LoVo (cell line): ENCODE measurements around the gene ENOX1.

Experiments
- DNase-seq: peaks from one replicate; pipeline ENCODE4 v3.0.0-alpha.2; 2016; ENCODE audit warnings: low spot score

Gene ENOX1

DNA sequence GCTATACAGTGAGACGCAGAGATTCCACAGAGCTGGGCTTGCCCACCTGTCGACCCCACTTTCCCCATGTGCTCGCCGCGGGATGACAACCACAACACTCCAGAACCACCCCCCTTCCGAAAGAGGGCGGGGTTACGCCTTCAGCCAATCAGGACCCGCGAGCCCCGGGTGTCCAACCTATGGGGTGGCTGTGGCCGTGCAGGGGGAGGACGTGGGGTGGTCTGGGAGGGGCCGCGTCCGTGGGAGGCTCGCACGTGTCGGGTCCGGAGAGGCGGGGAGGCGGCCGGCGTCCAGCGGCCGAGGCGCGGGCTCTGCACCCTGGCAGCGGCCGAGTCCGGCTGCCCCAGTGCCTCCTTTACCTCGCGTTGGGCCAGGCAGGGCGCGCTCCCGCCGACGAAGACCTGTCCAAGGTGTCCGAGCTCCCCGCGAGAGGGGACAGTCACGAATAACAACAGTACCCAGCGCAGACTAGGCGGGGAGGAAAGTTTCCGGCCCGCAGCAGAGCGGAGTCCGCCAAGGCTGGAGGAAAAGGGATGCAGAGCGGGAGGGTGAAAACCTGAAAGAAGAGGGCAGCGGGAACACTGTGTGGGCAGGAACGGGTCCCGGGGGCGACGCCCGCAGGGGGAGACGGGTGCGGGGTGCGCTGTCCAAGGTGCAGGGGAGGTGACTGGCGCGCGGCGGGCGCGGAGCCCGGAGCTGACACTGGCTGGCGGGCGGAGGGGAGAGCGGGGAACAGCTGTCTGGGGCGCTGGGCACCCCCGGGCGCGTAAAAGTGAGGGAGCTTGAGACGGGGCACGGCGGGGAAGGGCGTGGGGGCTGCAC, 911 bp downstream of the ENOX1 start:
- no peak for DNase-seq

GRCh38 chr13:43785261-43785649, 1.5 kb downstream of the ENOX1 start:
- DNase-seq, result no peak

GRCh38 chr13:43784496-43784895, 2.3 kb downstream of the ENOX1 start:
- no peak for DNase-seq

DNA sequence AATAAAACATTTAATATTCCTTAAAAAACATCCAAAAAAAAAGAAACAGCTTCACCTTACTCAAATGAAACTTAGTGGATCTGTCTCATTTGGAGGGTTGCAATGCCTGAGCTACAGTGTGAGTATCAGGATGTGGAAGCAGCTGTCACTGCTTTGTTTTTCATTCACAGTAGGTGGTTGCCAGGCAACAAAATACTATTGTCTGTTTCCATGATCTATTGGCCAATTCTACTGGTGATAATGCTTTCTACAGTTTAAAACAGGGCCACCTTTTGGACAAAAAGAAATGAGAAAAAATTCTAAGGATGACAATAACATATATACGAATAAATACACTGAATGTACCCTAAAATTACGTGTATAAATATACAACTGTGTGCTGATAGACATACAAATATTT, 3.0 kb downstream of the ENOX1 start:
- no peak for DNase-seq

DNA sequence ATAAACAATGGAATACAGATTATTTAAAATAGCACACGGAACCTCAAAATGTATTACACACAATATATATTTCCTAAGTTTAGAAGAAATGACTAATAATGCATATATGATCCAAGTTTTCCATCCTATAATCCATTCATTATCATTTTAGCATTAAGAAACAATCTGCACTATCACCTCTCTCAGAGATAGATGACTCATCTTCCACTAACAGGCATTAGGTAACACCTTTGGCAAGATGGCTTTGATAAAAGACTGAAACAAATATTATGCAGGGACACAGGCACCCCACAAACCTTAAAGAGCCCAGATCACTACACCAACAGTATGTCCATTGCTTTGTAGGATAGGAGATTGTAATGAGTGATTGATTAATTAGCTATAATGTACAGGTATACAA, 4.1 kb downstream of the ENOX1 start:
- DNase-seq, result no peak

- DNase-seq, result no peak
Measured at GRCh38 chr13:43780666-43781065, 6.1 kb downstream of the ENOX1 start.

DNA sequence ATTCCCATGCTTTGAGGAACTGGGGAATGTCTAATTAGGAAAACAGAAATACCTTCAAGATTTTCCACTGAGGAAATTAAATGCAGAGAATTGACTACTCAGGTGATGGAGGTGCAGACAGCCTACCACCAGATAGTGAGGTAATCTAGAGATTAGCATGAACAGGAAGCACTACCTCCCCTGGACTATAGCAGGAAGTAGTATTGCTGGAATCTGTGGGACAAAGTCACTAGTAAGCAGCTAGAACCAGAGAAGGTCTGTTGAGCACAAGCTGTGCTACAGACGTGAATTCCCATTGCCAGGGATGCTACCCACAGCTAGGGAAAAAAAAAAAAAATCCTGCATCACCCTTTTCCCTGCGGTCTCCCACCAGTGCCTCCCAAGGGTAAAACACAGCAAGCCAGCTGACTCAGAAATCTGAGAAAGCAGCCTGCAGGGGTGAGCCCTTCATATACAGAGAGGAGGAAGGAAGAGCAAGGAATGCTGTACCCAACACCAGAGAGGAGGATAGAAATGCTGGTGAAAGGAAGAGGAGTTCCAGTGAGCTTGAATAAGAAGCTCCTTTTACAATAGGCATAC, 10.2 kb downstream of the ENOX1 start:
- DNase-seq, result no peak

DNA sequence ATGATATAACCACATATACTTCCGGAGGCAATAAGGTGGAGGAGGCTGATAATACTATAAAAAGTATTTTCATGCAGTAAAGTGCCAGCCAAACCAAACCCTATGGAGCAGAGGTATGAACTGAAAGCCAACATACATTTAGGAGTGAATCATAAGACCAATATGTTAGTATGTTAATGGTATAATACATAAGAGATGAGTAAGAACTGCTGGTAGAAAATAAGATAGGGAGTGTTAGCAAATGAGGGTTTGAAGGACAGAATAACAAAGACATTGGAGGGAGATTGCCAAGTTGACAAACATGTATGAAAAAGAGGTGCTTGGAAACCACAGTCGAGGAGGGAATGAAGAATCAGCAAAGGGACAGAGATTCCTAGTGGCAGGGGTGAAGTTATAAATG, 10.8 kb downstream of the ENOX1 start:
- DNase-seq, result no peak

DNA sequence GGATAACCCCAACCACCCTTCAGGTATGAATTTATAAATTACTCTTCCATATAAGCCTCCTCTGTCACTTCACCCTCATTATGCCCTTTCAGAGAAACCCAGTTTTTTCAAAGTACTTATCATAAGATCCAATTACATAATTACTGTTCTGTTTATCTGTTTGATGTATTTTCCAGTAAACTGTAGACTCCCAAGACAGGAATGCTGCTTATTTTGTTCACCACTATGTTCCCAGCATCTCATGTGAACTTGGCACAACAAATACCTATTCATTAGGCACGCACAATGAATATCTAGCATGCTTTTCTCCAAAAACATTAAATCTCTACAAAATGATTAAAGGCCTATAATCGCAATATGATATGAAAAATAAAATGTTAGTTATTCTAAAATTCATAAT, 13.2 kb downstream of the ENOX1 start:
- DNase-seq, result no peak

DNA sequence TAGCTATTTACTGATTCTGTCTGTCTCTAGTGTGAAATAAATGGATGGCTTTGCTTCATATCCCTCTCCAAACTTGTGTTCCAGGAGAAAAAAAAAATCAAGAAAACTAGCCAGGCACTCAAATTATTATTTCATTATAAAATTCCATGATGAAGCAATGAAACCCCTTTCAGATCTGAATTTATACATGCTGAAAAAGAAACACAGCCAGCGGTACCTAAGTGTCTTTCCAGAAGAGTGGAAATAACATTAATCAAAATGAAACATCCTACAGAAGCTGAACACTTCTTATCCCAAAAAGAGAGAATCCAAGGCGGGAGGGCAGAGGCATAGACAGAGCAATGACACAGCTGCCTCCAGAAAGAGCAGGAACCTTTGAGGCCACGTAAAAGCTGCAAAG, 15.9 kb downstream of the ENOX1 start:
- DNase-seq, result no peak

- no peak for DNase-seq
Measured at GRCh38 chr13:43769529-43769928, 17.2 kb downstream of the ENOX1 start.

DNA sequence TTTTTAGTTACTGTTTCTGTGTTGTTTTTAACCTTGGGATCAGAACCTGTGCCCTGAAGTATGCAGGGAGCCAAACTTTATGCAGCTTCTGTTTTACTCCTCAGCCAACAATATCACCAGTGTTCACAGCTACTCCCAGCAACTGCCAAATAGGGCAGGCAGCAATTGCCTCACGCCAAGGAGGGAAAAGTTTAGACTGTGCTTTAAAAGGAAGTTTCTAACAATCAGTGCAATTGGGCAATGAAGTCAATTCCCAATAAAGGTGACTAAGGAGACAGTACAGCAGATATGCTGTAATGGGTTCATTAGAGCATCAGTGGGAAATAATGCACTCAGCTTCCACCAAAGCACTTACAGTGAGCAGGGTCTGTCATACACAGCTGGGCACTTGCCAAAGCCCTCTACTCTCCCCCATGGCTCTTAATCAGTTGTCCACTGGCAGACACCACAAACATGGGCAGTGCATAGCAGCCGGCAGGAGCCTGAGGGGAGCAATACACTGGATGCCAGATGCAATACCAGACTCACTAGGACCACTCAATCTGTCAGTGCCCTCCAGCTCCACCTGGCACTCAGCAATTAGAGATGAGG, 19.3 kb downstream of the ENOX1 start:
- no peak for DNase-seq

DNA sequence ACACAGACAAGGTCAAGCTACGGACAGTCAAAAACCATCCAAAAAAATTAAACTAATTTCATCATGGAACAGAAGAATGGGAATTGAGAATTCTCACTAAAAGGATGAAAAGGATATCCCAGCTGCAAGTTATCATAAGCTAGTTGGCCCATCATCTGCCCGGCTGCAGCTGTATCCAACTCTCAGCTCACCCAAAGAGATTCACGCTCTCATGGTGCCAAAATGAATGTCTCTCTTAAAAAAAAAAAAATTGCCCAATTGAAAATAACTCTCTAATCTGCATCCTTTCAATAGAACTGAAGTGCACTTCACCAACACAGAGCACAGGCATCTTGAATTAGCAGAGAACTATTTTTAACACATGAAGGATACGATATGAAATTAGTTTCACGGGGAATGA, 20.0 kb downstream of the ENOX1 start:
- DNase-seq, result no peak

DNA sequence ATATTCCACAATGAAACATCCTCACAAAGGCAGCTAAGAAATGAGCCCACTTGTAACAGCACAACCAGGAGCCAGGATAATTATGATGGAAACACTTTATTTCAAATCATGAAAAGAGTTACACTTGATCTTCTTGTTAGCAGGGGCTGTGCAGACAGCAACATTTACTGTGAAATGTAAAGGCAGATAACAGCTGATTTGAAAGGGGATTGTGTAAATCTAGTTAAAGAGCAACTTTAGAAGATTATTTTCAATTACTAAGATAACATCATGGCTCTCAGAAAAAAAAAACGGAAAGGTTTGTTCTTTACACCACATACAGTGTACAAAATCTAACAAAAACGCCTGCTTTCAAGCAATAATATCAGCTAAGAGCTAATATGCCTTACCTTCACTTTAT, 22.4 kb downstream of the ENOX1 start:
- DNase-seq, result no peak

DNA sequence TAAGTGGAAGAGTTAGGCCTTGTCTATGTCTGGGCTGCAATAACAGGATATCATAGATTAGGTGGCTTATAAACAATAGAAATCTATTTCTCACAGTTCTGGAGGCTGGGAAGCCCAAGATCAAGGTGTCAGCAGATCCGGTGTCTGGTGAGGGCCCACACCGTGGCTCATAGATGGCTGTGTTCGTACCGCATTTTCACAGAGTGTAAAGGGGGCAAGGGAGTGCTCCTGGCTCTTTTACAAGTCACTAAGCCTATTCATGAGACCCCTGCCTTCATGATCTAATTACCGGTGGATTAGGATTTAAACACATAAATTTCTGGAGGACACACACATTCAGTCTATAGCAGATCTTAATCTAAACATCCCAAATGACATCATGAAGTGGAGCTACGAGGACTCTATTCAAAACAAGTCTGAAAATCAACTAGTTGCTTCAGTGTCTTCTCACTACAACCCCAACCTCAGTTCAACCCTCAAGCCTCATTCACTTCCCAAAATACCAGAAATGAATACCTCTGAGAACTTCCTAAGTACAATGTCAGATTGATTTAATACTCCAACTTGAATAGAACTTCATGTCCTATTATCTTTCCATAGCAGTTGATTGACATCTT, 23.5 kb downstream of the ENOX1 start:
- DNase-seq, result no peak

GRCh38 chr13:43761616-43762315, 25.0 kb downstream of the ENOX1 start:
- DNase-seq, result no peak

DNA sequence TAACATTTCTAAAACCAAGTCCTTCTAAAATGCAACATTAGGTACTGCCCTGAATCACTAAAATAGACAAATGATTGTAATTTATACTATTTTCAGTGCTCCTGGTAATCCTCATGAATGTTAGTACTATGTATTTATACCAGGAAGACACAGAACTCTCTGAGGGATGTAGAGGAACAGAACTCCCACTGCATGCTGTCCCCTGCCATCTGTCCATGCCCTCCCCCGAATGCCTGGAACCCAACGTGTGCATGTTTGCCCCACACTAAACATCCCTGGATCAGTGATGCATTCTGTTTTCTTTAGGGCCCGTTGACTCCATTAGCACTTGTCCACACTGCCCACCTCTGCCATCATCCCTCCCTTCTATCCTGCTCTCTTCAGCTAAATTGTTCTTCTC, 26.5 kb downstream of the ENOX1 start:
- DNase-seq, result no peak

- DNase-seq, result no peak
Measured at GRCh38 chr13:43758834-43759233, 27.9 kb downstream of the ENOX1 start.

DNA sequence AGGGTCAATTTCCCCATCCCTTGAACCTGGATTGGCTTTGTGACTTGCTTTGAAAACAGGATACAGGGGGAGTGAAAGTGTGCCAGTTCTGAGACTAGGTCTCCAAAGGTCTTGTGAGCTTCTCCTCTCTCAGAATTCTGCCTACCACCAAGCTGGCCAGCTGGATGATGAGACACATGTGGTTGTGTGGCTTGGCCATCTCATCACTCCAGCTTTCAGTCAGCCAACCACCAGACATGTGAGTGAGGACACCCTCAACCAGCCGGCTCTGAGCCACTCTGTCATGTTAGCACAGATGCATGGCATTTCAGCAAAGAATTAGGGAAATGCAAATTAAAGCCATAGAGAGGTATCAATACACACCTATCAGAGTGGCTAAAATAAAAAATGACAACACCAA, 29.5 kb downstream of the ENOX1 start:
- no peak for DNase-seq

DNA sequence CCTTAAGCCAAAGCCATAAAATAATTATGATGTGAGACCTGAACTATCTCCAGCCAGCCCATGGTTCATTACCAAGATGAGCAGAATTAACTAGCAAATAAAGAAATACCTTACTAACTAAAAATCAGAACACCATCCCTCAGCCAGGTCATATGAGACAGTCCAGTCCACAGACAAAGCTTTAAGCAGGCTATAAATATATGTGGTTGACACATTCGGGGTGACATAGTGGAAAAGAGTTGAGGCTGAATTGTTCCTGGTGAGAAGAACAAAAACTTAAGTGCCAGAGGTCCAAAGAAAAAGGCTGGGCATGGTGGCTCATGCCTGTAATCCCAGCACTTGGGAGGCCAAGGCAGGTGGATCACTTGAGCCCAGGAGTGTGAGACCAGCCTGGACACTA, 30.9 kb downstream of the ENOX1 start:
- no peak for DNase-seq

DNA sequence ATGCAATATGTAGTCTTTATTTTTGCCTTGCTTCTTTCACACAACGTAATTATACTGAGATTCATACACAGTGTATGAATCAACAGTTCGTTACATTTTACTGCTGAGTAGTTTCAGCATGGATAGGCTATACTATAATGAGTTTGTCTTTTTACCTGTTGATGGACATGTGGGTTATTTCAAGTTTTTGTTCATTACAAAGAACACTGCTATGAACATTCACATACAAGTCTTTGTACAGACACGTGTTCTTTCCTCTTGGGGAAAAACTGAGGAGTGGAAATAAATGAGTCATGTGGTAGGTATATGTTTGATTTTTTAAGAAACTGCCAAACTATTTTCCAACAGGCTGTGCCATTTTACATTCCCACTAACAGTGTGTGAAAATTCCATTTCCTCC, 35.1 kb downstream of the ENOX1 start:
- DNase-seq, result no peak

DNA sequence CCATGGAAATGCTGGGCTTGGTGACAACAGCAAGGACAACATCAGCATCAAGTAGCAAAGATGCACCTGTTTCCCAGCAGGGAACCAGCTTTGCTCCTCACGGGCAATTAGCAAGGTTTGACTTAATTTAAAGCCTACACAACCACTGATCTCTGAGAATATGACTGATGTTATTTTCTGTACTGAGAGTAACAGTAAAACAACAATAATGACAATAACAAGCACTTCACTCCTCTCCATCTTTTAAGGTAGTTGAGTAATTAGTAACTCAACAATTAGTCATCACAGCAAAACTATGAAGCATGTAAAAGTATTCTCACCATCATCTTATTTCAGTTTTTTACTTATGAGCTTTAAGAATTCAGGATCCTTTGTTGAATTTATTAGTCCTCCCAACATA, 37.3 kb downstream of the ENOX1 start:
- DNase-seq, result no peak
